CD4-positive, alpha-beta T cell treated with Interleukin-17A for 4 hours (primary cell): ENCODE data around the gene SCIMP.
"Not testable (repeated sequence)": the region's sequence is repeated elsewhere in the genome, so short reads cannot be mapped to it uniquely, and the experiment has no call there.

Experiments used
- DNase-seq: peaks from one replicate; pipeline ENCODE4 v3.0.0-alpha.2; 2020; ENCODE audit warnings: mixed read lengths

The SCIMP gene

GRCh38 chr17:5183410-5183793 is 51.3 kb downstream of the SCIMP start:
- no peak for DNase-seq

- no peak for DNase-seq
Observed at GRCh38 chr17:5182597-5183409, 51.9 kb downstream of the SCIMP start.

- no peak for DNase-seq
Observed at GRCh38 chr17:5181509-5182305, 53.0 kb downstream of the SCIMP start.

GRCh38 chr17:5179003-5179402 is 55.7 kb downstream of the SCIMP start:
- no peak for DNase-seq

- DNase-seq, result not testable (repeated sequence)
Observed at GRCh38 chr17:5175027-5175426, 59.6 kb downstream of the SCIMP start.

GRCh38 chr17:5165791-5166564 is 68.7 kb downstream of the SCIMP start:
- not testable (repeated sequence) for DNase-seq

- no peak for DNase-seq
Observed at GRCh38 chr17:5164436-5164835, 70.2 kb downstream of the SCIMP start.

- DNase-seq, result not testable (repeated sequence)
Observed at GRCh38 chr17:5161793-5162192, 72.9 kb downstream of the SCIMP start.

GRCh38 chr17:5160702-5161101 is 74.0 kb downstream of the SCIMP start:
- not testable (repeated sequence) for DNase-seq
